ENCODE measurements around the gene SDK1.

Gene SDK1

GRCh38 chr7:3942276-3942675 is 641.2 kb downstream of the SDK1 start:
- Histone ChIP-seq H3K9me3 (no peaks in the 10 kb centered on the region; the same call in 1 of the 2 replicates), H3K4me1 (no peaks in the 10 kb centered on the region), H3K4me3 (ENCODE audit: low read depth, low read length) (no peak overlapping the region), H3K27me3 (no peaks in the 10 kb centered on the region), H3K36me3 (no peaks in the 10 kb centered on the region)
- TF ChIP-seq CTCF (IDR thresholded peaks at IDR 0.05; ENCODE audit: low read depth, low read length), result no peak
- no peak for DNase-seq

GRCh38 chr7:3942816-3943745 is 642.0 kb downstream of the SDK1 start:
- no peaks in the 10 kb centered on the region for H3K36me3 ChIP-seq
- no peaks in the 10 kb centered on the region; the same call in 1 of the 2 replicates for H3K9me3 ChIP-seq
- H3K4me1 ChIP-seq, result no peaks in the 10 kb centered on the region
- no peak for TF ChIP-seq CTCF (IDR thresholded peaks at IDR 0.05; ENCODE audit: low read depth, low read length)
- no peak for DNase-seq
- H3K4me3 ChIP-seq (ENCODE audit: low read depth, low read length), result no peak overlapping the region
- no peaks in the 10 kb centered on the region for H3K27me3 ChIP-seq

GRCh38 chr7:3943779-3944520 is 642.9 kb downstream of the SDK1 start:
- Histone ChIP-seq H3K4me1 (no peaks in the 10 kb centered on the region), H3K36me3 (no peaks in the 10 kb centered on the region), H3K27me3 (no peaks in the 10 kb centered on the region), H3K9me3 (no peaks in the 10 kb centered on the region; the same call in 1 of the 2 replicates), H3K4me3 (ENCODE audit: low read depth, low read length) (no peak overlapping the region)
- no peak for TF ChIP-seq CTCF (IDR thresholded peaks at IDR 0.05; ENCODE audit: low read depth, low read length)
- no peak for DNase-seq

- no peak for DNase-seq
- Histone ChIP-seq H3K4me1 (no peaks in the 10 kb centered on the region), H3K9me3 (no peaks in the 10 kb centered on the region; the same call in 1 of the 2 replicates), H3K27me3 (no peaks in the 10 kb centered on the region), H3K4me3 (ENCODE audit: low read depth, low read length) (no peak overlapping the region), H3K36me3 (no peaks in the 10 kb centered on the region)
- TF ChIP-seq CTCF (IDR thresholded peaks at IDR 0.05; ENCODE audit: low read depth, low read length), result no peak
These were observed 648.2 kb downstream of the SDK1 start for GRCh38 chr7:3949242-3949640.

- no peak overlapping the region for H3K4me3 ChIP-seq (ENCODE audit: low read depth, low read length)
- no peaks in the 10 kb centered on the region for H3K4me1 ChIP-seq
- no peaks in the 10 kb centered on the region for H3K36me3 ChIP-seq
- H3K9me3 ChIP-seq, result no peaks in the 10 kb centered on the region; the same call in 1 of the 2 replicates
- no peaks in the 10 kb centered on the region for H3K27me3 ChIP-seq
- TF ChIP-seq CTCF (IDR thresholded peaks at IDR 0.05; ENCODE audit: low read depth, low read length), result no peak
- DNase-seq, result no peak
These were observed 649.2 kb downstream of the SDK1 start for GRCh38 chr7:3950249-3950648.
